PFSK-1 (cell line): Measurements from ENCODE around the gene PDSS1.

Experiments used
- FOXP2 ChIP-seq: optimal IDR thresholded peaks from 2 replicates; pipeline ENCODE3; 2011; ENCODE audit warnings: borderline replicate concordance, control low read depth, inconsistent platforms; ENCODE audit not compliant: insufficient read depth; ENCODE audit errors: extremely low read length, extremely low read depth
- POLR2AphosphoS5 ChIP-seq: IDR thresholded peaks from 2 replicates; pipeline ENCODE4 v1.6.1; 2012; ENCODE audit warnings: low read depth, mild to moderate bottlenecking, control low read depth, low read length, moderate library complexity
- REST ChIP-seq, 2 experiments: IDR thresholded peaks; 2 replicates each; pipeline versions ENCODE4 v1.6.1 to v1.8.0; 2011 to 2012; ENCODE audit warnings: low read depth in 2 of 2, low read length in 2 of 2, control low read depth in 1 of 2, inconsistent platforms in 1 of 2, mild to moderate bottlenecking in 1 of 2, moderate library complexity in 1 of 2; ENCODE audit not compliant: insufficient read depth in 1 of 2
- SIN3A ChIP-seq: IDR thresholded peaks from 2 replicates; pipeline ENCODE4 v1.6.1; 2012; ENCODE audit warnings: mild to moderate bottlenecking, low read length, moderate library complexity, borderline replicate concordance; ENCODE audit not compliant: insufficient read depth
- TAF1 ChIP-seq: IDR thresholded peaks from 2 replicates; pipeline ENCODE4 v1.6.1; 2012; ENCODE audit warnings: low read length, control low read depth, borderline replicate concordance; ENCODE audit not compliant: insufficient read depth

The PDSS1 gene

GRCh38 chr10:26682931-26683330 lies 14.6 kb upstream of the PDSS1 start:
- TF ChIP-seq FOXP2: no peak
- TF ChIP-seq POLR2AphosphoS5: no peak
- TF ChIP-seq SIN3A: no peak
- no peak for TF ChIP-seq REST (IDR thresholded peaks at IDR 0.05; ENCODE audit: insufficient read depth in 1 of 2, low read depth in 2 of 2, low read length in 2 of 2)
- TF ChIP-seq TAF1: no peak

- TF ChIP-seq REST (IDR thresholded peaks at IDR 0.05; ENCODE audit: insufficient read depth in 1 of 2, low read depth in 2 of 2, low read length in 2 of 2): no peak
- no peak for TF ChIP-seq SIN3A
- TF ChIP-seq POLR2AphosphoS5: no peak
- TF ChIP-seq TAF1: no peak
- TF ChIP-seq FOXP2: no peak
Observed at GRCh38 chr10:26685441-26685840, 12.1 kb upstream of the PDSS1 start.

DNA sequence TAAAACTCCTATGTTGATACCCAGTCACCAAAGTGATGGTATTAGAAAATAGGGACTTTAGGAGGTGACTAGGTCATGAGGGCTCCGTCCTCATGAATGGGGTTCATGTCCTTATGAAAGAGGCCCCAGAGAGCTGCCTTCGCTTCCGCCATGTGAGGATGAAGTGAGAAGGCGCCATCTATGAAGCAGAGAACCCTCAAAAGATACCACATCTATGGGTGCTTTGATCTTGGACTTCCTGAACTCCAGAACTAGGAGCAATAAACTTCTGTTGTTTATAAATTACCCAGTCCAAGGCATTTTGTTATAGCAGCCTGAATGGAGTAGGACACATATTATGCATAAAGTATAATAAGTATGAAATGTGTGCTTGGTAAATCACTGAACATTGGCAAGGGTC lies 8.1 kb upstream of the PDSS1 start:
- TF ChIP-seq FOXP2 (no peak), SIN3A (no peak), TAF1 (no peak), REST (IDR thresholded peaks at IDR 0.05; ENCODE audit: insufficient read depth in 1 of 2, low read depth in 2 of 2, low read length in 2 of 2) (no peak), POLR2AphosphoS5 (no peak)

- no peak for TF ChIP-seq TAF1
- no peak for TF ChIP-seq REST (IDR thresholded peaks at IDR 0.05; ENCODE audit: insufficient read depth in 1 of 2, low read depth in 2 of 2, low read length in 2 of 2)
- TF ChIP-seq POLR2AphosphoS5: no peak
- TF ChIP-seq SIN3A: no peak
- TF ChIP-seq FOXP2: no peak
Observed at GRCh38 chr10:26690731-26691475, 6.6 kb upstream of the PDSS1 start.

DNA sequence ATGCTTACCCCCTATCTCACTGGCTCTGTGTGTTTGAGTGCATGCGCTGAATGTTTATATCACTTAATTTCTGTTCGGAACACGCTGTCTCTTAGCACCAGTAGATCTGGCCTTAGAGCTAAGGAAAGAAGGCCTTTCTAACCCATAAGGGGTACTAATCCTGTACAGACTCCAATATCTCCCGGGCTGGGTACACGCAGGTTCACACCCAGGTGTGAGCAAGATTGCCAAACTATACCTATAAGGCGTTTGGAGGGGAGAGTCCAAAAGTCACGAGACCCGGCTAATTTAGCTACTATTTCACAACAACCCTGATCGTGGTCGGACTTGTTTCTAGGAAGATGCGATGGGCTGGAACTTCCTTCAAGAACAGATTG lies 727 bp upstream of the PDSS1 start:
- TF ChIP-seq FOXP2 (no peak), SIN3A (no peak), TAF1 (no peak), REST (IDR thresholded peaks at IDR 0.05; ENCODE audit: insufficient read depth in 1 of 2, low read depth in 2 of 2, low read length in 2 of 2) (no peak), POLR2AphosphoS5 (no peak)
